ENCODE data around the gene MMP15.
"Not testable (repeated sequence)": the region's sequence is repeated elsewhere in the genome, so short reads cannot be mapped to it uniquely, and the experiment has no call there.

MMP15 gene

DNA sequence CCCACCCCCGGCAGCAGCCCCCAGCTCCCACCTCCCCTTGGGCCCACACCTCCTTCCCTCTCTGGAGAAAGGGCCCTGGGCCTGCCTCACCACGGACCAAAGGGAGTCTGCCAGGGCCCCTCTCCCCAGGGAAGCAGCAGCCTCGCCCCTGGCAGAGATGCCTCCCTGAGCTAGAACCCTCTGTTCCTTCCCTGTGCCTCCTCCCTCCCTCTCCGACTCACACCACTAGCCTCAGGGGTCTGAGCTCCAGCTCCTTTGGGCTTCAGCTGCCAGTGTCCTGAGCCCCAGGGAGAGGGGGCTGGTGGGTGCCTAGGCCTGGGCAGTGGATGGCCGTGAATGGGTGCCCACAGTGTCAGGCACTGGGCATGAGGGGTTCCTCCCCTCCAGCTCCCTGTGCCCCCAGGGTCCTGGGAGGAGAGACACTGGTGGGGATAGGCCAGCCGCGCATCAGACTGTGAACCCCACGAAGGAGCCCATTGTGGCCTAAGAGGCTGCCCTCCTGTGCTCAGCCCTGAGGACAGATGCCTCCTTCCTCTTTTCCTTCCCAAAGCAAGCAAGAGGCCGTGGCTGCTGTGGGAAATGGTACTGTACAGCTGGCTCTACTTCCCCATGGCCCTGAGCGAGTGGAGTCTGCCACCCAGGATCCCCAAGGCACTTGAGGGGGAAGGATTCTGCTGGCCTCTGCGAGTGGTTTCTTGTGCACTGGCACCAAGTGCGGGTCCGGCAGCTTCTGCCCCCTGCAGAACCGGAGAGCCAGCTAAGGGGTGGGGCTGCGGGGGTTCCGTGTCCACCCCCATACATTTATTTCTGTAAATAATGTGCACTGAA is 20.7 kb downstream of the MMP15 start:
- no peak overlapping the region for H3K27ac ChIP-seq
- DNase-seq (ENCODE audit: low read depth, low spot score) = no peak

GRCh38 chr16:58046936-58047335 is 21.4 kb downstream of the MMP15 start:
- DNase-seq (ENCODE audit: low read depth, low spot score) = no peak
- no peak overlapping the region for H3K27ac ChIP-seq

DNA sequence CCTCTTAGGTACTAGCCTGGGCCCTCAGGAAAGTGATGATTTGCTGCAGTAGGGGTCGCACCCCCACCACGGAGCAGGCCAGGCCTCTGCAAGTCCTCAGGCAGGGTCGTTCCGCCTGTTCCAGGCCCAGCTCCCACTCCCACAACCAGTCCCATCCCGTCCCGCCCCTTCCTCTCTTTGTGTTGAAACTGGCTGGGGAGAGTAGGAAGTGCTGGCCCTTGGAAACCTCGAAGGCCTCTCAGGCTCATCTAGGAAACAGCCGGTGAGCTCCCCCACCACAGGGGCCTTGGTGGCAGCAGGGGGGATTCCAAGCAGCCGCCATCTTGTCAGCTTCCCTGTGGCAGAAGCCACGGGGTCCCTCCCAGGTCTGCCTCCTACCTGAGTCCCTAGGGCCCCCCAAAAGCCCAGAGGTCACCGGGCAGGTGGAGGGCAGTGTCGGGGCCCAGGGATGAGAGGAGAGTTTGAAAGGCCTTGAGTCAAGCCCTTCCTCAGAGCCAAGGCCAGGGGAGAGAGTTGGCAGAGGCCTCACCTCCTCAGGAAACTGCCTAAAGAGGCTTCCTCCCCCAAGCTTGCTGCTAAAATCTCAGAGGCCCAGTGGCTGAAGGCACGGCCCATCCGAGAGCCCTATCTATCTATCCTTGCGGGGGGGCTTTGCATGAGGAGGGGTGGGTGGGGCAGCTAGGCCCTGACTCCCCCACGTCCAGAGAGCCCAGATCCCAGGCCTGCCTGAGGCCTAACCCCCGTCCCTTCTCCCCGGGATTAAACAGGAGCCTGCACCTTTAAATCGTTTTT is 22.2 kb downstream of the MMP15 start:
- no peak for DNase-seq (ENCODE audit: low read depth, low spot score)
- no peak overlapping the region for H3K27ac ChIP-seq

- H3K27ac ChIP-seq = no peak overlapping the region
These were observed 23.1 kb downstream of the MMP15 start for GRCh38 chr16:58048494-58049231.

GRCh38 chr16:58049232-58050185 is 24.0 kb downstream of the MMP15 start:
- no peak for DNase-seq (ENCODE audit: low read depth, low spot score)
- H3K27ac ChIP-seq = no peak overlapping the region

More at GRCh38 chr16:58048494-58049231, 23.1 kb downstream of the MMP15 start:
- no peak for DNase-seq (ENCODE audit: low read depth, low spot score)

GRCh38 chr16:58051296-58051695 is 25.7 kb downstream of the MMP15 start:
- no peak overlapping the region for H3K27ac ChIP-seq
- DNase-seq (ENCODE audit: low read depth, low spot score) = no peak

GRCh38 chr16:58051821-58052603 is 26.5 kb downstream of the MMP15 start:
- no peak overlapping the region for H3K27ac ChIP-seq
- no peak for DNase-seq (ENCODE audit: low read depth, low spot score)

DNA sequence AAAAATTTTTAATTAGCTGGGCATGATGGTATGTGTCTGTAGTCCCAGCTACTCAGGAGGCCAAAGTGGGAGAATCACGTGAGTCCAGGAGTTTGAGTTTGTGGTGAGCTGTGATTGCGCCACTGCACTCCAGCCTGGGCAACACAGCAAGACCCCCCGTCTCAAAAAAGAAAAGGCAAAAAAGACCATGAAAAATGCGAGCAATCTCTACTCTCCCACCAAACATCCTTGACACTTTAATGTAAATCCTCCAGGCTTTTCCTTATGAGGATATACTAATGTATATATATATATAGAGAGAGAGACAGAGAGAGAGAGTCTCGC is 28.1 kb downstream of the MMP15 start:
- H3K27ac ChIP-seq = no peak overlapping the region
- no peak for DNase-seq (ENCODE audit: low read depth, low spot score)

- no peak for DNase-seq (ENCODE audit: low read depth, low spot score)
- no peak overlapping the region for H3K27ac ChIP-seq
These were observed 28.7 kb downstream of the MMP15 start for GRCh38 chr16:58054289-58054688.

GRCh38 chr16:58056580-58056979 is 31.0 kb downstream of the MMP15 start:
- H3K27ac ChIP-seq = no peak overlapping the region
- no peak for DNase-seq (ENCODE audit: low read depth, low spot score)

- no peak for DNase-seq (ENCODE audit: low read depth, low spot score)
- no peak overlapping the region for H3K27ac ChIP-seq
These were observed 31.6 kb downstream of the MMP15 start for GRCh38 chr16:58057121-58057520.

GRCh38 chr16:58057784-58058183 is 32.2 kb downstream of the MMP15 start:
- no peak for DNase-seq (ENCODE audit: low read depth, low spot score)
- no peak overlapping the region for H3K27ac ChIP-seq

GRCh38 chr16:58062821-58063220 is 37.3 kb downstream of the MMP15 start:
- DNase-seq (ENCODE audit: low read depth, low spot score) = no peak
- no peak overlapping the region for H3K27ac ChIP-seq

DNA sequence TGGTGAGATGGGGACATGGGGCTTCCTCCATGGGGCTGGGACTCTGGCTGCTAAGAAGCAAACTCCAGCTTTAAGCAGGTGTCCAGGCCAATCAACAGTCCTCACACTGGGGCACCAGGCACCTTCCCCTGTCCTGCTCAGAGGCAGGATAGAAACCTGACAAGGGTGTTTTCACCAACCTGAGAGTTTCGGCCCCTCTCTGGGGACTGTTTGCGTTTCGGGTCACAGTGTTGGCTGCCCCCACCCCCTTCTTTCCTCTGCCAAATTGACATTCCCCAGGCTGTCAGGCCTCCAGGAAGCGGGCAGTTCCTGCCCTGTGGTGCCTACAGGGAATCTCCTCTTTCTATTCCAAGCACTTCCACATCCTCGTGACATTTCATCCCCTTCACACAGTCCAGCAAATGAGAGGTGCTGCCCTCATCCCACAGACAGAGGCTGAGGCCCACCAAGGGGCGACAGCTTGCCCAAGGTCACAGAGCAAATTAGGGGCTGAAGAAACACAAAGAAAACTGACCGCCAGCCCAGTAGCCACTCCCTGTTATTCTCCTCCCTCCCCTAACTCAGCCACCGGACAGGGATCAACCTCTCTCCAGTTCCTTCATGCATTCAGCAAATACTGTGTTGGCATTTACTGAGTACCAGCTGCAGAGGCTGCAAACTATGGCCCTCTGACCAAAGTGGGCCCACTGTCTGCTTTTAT is 38.0 kb downstream of the MMP15 start:
- no peak overlapping the region for H3K27ac ChIP-seq
- DNase-seq (ENCODE audit: low read depth, low spot score) = no peak

DNA sequence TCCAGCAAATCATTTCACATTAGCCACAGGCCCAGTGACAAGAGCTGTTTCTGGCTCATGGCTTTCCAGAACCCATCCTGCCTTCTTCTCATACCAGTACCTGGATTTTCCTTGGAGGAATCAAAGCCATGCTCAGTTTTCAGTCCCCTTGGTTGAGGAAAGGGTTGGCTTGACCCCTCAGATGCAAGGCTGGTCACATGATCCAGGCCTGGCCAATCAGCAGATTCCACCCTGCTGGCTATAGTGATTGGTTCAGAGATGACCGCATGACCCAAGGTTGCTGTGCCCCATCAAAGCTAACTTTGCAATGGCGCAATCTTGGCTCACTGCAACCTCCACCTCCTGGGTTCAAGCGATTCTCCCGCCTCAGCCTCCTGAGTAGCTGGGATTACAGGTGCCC is 45.0 kb downstream of the MMP15 start:
- no peak for DNase-seq (ENCODE audit: low read depth, low spot score)
- no peak overlapping the region for H3K27ac ChIP-seq

DNA sequence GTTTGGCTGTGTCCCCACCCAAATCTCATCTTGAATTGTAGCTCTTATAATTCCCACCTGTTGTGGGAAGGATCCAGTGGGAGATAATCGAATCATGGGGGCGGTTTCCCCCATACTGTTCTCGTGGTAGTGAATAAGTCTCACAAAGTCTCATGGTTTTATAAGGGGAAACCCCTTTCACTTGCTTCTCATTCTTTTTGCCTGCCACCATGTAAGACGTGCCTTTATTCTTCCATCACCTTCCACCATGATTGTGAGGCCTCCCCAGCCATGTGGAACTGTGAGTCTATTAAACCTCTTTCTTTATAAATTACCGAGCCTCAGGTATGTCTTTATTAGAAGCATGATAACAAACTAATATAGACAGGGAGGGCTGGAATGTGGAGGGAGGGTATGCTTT is 46.6 kb downstream of the MMP15 start:
- H3K27ac ChIP-seq; DNase-seq (ENCODE audit: low read depth, low spot score): not testable (repeated sequence)

DNA sequence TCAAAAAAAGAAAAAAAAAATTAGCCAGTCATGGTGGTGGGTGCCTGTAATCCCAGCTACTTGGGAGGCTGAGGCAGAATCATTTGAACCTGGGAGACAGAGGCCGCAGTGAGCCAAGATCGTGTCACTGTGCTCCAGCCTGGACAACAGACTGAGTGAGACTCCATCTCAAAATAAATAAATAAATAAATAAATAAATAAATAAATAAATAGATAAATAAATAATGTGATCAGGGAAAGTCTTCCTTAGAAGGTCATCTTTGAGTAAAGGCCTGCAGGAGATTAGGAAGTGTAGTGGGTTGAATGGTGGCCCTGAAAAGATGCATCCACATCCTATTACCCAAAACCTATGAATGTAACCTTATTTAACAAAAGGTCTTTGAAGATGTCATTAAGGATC is 47.5 kb downstream of the MMP15 start:
- not testable (repeated sequence) for DNase-seq (ENCODE audit: low read depth, low spot score); H3K27ac ChIP-seq

- DNase-seq (ENCODE audit: low read depth, low spot score) = no peak
These were observed 49.1 kb downstream of the MMP15 start for GRCh38 chr16:58074657-58075056.

GRCh38 chr16:58076514-58076913 is 51.0 kb downstream of the MMP15 start:
- DNase-seq (ENCODE audit: low read depth, low spot score) = no peak
- no peak overlapping the region for H3K27ac ChIP-seq

More at GRCh38 chr16:58074657-58075056, 49.1 kb downstream of the MMP15 start:
- no peak overlapping the region for H3K27ac ChIP-seq
